Thyroid gland (tissue), 4 donors: Measurements from ENCODE around the gene NFKBIB. TPM values are rescaled to one million over a fixed set of nuclear protein-coding genes. Genes with fewer than 3 reads are reported as not detected.
A peak's percentile ranks its signal among the peaks of the same experiment; 100 is the strongest.

Source experiments
- DNase-seq, 2 donors: peaks; one replicate each; pipeline ENCODE4 v3.0.0-alpha.2; 2019
- H3K27ac ChIP-seq, 3 donors: fragments of 200-600 bp; sonication (generic); 1 replicate in 2 of 3; 2 replicates in 1 of 3; pipeline ENCODE4 v1.5.1; 2016 to 2019; ENCODE audit warnings: mild to moderate bottlenecking in 1 of 3, moderate library complexity in 1 of 3
- H3K27me3 ChIP-seq: fragments of 200-600 bp; sonication (generic); one replicate; pipeline ENCODE4 v1.5.1; 2019
- H3K36me3 ChIP-seq, 2 donors: fragments of 200-600 bp; sonication (generic); one replicate each; pipeline ENCODE4 v1.5.1; 2016 to 2019
- H3K4me1 ChIP-seq, 2 donors: fragments of 200-600 bp; sonication (generic); one replicate each; pipeline ENCODE4 v1.5.1; 2017 to 2019
- H3K4me3 ChIP-seq, 3 donors: fragments of 200-600 bp; sonication (generic); replicated peaks in 1 of 3; 1 replicate in 2 of 3; 2 replicates in 1 of 3; pipeline ENCODE4 v1.5.1; 2016; ENCODE audit warnings: mild to moderate bottlenecking in 1 of 3
- H3K9me3 ChIP-seq: fragments of 200-600 bp; sonication (generic); one replicate; pipeline ENCODE4 v1.5.1; 2017
- CTCF ChIP-seq, 6 experiments: fragments of 200-600 bp in 3 of 6; fragments of 450-650 bp in 3 of 6; sonication (generic) in 3 of 6; IDR thresholded peaks; one replicate each; pipeline ENCODE4 v1.5.1; 2016 to 2019; ENCODE audit warnings: antibody characterized with exemption in 6 of 6, mild to moderate bottlenecking in 2 of 6, inconsistent platforms in 1 of 6, moderate library complexity in 1 of 6
- POLR2A ChIP-seq, 2 donors: fragments of 450-650 bp; IDR thresholded peaks; one replicate each; pipeline ENCODE4 v1.6.1; 2017; ENCODE audit warnings: antibody characterized with exemption in 2 of 2, mild to moderate bottlenecking in 2 of 2, moderate library complexity in 1 of 2
- WGBS, 2 donors: methylation state at CpG; one replicate each; pipeline ENCODE4 v1.1.5; 2017; 5-methylcytosine and 5-hydroxymethylcytosine counted together
- intact Hi-C: fragments of 100-400 bp; cut with DNase I; formaldehyde crosslinking; loops from one replicate; pipeline ENCODE4 v1.15.1; 2023
- total RNA-seq, 4 donors: library from RNA; depleted of rRNA; stranded (reverse); fragments of >200 nt; gene quantifications; one replicate each; pipeline ENCODE4 v1.2.3, GENCODE V29; 2016

NFKBIB gene
- total RNA-seq, 4 donors from 2014 or later = 18.6 to 23.7 (median 21.2) TPM

- Histone ChIP-seq H3K4me3 (no peak overlapping the region), H3K9me3 (no peaks in the 10 kb centered on the region), H3K4me1 (no peaks in the 10 kb centered on the region), H3K27me3 (no peaks in the 10 kb centered on the region), H3K36me3 (peaks cover 6 to 25% of the 10 kb centered on the region in 2 donors), H3K27ac (no peak overlapping the region)
- WGBS, 2 donors = 87 to 92% methylated on average over 5 to 13 of the region's 20 CpGs
- intact Hi-C loops = loop anchor here (10.0 kb wide), 2 partner anchors 287 to 517 kb away; partner anchors contain the start of gene FAM98C
- TF ChIP-seq CTCF (IDR thresholded peaks at IDR 0.05) = no peak
- TF ChIP-seq POLR2A (IDR thresholded peaks at IDR 0.05) = no peak
- DNase-seq = no peak
These were observed 21.9 kb downstream of the NFKBIB start for GRCh38 chr19:38921420-38922274.

- Histone ChIP-seq H3K4me3 (no peak overlapping the region), H3K9me3 (no peaks in the 10 kb centered on the region), H3K4me1 (no peaks in the 10 kb centered on the region), H3K36me3 (peaks cover 6 to 25% of the 10 kb centered on the region in 2 donors), H3K27me3 (no peaks in the 10 kb centered on the region), H3K27ac (no peak overlapping the region)
- DNase-seq = no peak
- 91 to 95% methylated on average over 5 of the region's 5 CpGs for WGBS, 2 donors
- intact Hi-C loops = loop anchor here (10.0 kb wide), 2 partner anchors 288 to 518 kb away; partner anchors contain the start of gene FAM98C
- no peak for TF ChIP-seq CTCF (IDR thresholded peaks at IDR 0.05)
- TF ChIP-seq POLR2A (IDR thresholded peaks at IDR 0.05) = no peak
These were observed 22.7 kb downstream of the NFKBIB start for GRCh38 chr19:38922482-38922881.

- 91 to 96% methylated on average over 7 of the region's 7 CpGs for WGBS, 2 donors
- H3K9me3 ChIP-seq = no peaks in the 10 kb centered on the region
- no peak for TF ChIP-seq POLR2A (IDR thresholded peaks at IDR 0.05)
- peaks cover 6 to 25% of the 10 kb centered on the region in 2 donors for H3K36me3 ChIP-seq
- no peak for DNase-seq
- intact Hi-C loops = loop anchor here (10.0 kb wide), 2 partner anchors 290 to 520 kb away; partner anchors contain the start of gene FAM98C
- no peak overlapping the region for H3K4me3 ChIP-seq
- no peak overlapping the region for H3K27ac ChIP-seq
- H3K27me3 ChIP-seq = no peaks in the 10 kb centered on the region
- H3K4me1 ChIP-seq = peaks cover 0 to 6% of the 10 kb centered on the region in 2 donors
These were observed 24.6 kb downstream of the NFKBIB start for GRCh38 chr19:38924388-38924787.

GRCh38 chr19:38928391-38929001 lies 28.7 kb downstream of the NFKBIB start:
- Histone ChIP-seq H3K4me3 (no peak overlapping the region), H3K27ac (no peak overlapping the region), H3K27me3 (no peaks in the 10 kb centered on the region), H3K4me1 (peaks cover 0 to 17% of the 10 kb centered on the region in 2 donors), H3K9me3 (no peaks in the 10 kb centered on the region), H3K36me3 (peaks cover 0 to 18% of the 10 kb centered on the region in 2 donors)
- no peak for DNase-seq
- 85 to 86% methylated on average over 4 of the region's 4 CpGs for WGBS, 2 donors
- intact Hi-C loops = loop anchor here (10.0 kb wide), 2 partner anchors 294 to 524 kb away; partner anchors contain the start of gene FAM98C
- TF ChIP-seq CTCF (IDR thresholded peaks at IDR 0.05) (no peak), POLR2A (IDR thresholded peaks at IDR 0.05) (no peak)

- peak within 1 kb of the TSS; percentile 9 to 68 (median 42) for H3K4me3 ChIP-seq
- TF ChIP-seq CTCF (IDR thresholded peaks at IDR 0.05) (peak; percentile 85 to 99 (median 98)), POLR2A (IDR thresholded peaks at IDR 0.05) (peak in 1 of 2 donors; percentile 51)
- H3K27ac ChIP-seq = peak within 1 kb of the TSS; percentile 59 to 86 (median 76)
- H3K4me1 ChIP-seq = peaks cover 0 to 17% of the 10 kb centered on the region in 2 donors
- 2 to 8% methylated on average over 23 to 47 of the region's 49 CpGs for WGBS, 2 donors
- H3K9me3 ChIP-seq = no peaks in the 10 kb centered on the region
- peaks cover 0 to 7% of the 10 kb centered on the region in 2 donors for H3K36me3 ChIP-seq
- no peaks in the 10 kb centered on the region for H3K27me3 ChIP-seq
- peak; percentile 94 for DNase-seq
- intact Hi-C loops = loop anchor here (10.0 kb wide), 2 partner anchors 295 to 525 kb away; partner anchors contain the start of gene FAM98C
These were observed 30.4 kb downstream of the NFKBIB start, which contains the start of gene SARS2 for GRCh38 chr19:38929929-38930775. Gene SARS2, minus strand, starts transcription at chr19:38930763. Its CDS starts 27 bp downstream, at chr19:38930736.
